HepG2 (cell line): ENCODE data around the gene NOS1AP. TPM values are rescaled to one million over a fixed set of nuclear protein-coding genes. Genes with fewer than 3 reads are reported as not detected.

Experiments
- ATAC-seq: fragments of 200-7000 bp; cut with Tn5 transposase; 3 replicates; pipeline ENCODE4 v1.9.1; 2020; ENCODE audit warnings: mild to moderate bottlenecking, moderate library complexity
- BruUV-seq: library from RNA; stranded (reverse); fragments of 400-500 nt; replicated peaks from 2 replicates; lab custom pipeline; 2021; lab: Mats Ljungman, UMichigan
- CTCF ChIA-PET: fragments of 300-600 bp; formaldehyde crosslinking; extraction: SDS; loops from one replicate; lab custom pipeline; 2021; ENCODE audit warnings: low total read pairs, inconsistent platforms, low intra/inter-chr PET ratio; lab: Yijun Ruan, JAX
- POLR2A ChIA-PET: fragments of 350-600 bp; sonication (Branson Sonifier 250); formaldehyde crosslinking; loops from one replicate; lab custom pipeline; 2020; ENCODE audit warnings: antibody characterized with exemption, inconsistent platforms; lab: Yijun Ruan, JAX
- DNase-seq: peaks from one replicate; pipeline ENCODE4 v3.0.0-alpha.2; 2015; ENCODE audit warnings: low spot score
- FAIRE-seq: peaks from 3 replicates; lab custom pipeline; 2011; peaks lifted over from hg19 to GRCh38; lab: Jason Lieb, UNC
- H2AFZ ChIP-seq: one replicate; pipeline ENCODE4 v1.6.1; 2011; ENCODE audit warnings: low read length, inconsistent platforms
- H3K27ac ChIP-seq: fragments of 300-600 bp; 3 replicates; pipeline ENCODE4 v1.8.0; 2011; ENCODE audit warnings: mixed run types, mild to moderate bottlenecking, mixed read lengths, low read length, inconsistent platforms; ENCODE audit not compliant: insufficient read depth; ENCODE audit errors: extremely low read length
- H3K27me3 ChIP-seq, 2 experiments: fragments of 200-600 bp in 1 of 2; 2 replicates in 1 of 2; 3 replicates in 1 of 2; pipeline versions ENCODE4 v1.6.0 to v1.8.0; 2011; ENCODE audit warnings: low read length in 2 of 2, mild to moderate bottlenecking in 2 of 2, moderate library complexity in 2 of 2, inconsistent platforms in 1 of 2; ENCODE audit not compliant: insufficient read depth in 2 of 2, control insufficient read depth in 1 of 2
- H3K36me3 ChIP-seq, 2 experiments: fragments of 200-600 bp in 1 of 2; replicated peaks in 1 of 2; 2 replicates in 1 of 2; 3 replicates in 1 of 2; pipeline versions ENCODE4 v1.5.1 to v1.8.0; 2011; ENCODE audit warnings: low read length in 2 of 2, inconsistent platforms in 1 of 2; ENCODE audit not compliant: insufficient read depth in 2 of 2, control insufficient read depth in 1 of 2
- H3K4me1 ChIP-seq: 2 replicates; pipeline ENCODE4 v1.5.1; 2012; ENCODE audit warnings: low read length, inconsistent platforms; ENCODE audit not compliant: insufficient read depth
- H3K4me2 ChIP-seq: 2 replicates; pipeline ENCODE4 v1.6.0; 2011; ENCODE audit warnings: low read depth, low read length, inconsistent platforms
- H3K4me3 ChIP-seq, 3 experiments: fragments of 200-600 bp in 1 of 3; sonication (generic), shearing (Covaris generic) in 1 of 3; replicated peaks in 1 of 3; 2 replicates each; pipeline ENCODE4 v1.5.1; 2011 to 2016; ENCODE audit warnings: low read length in 3 of 3, inconsistent platforms in 2 of 3, low read depth in 2 of 3, mild to moderate bottlenecking in 2 of 3, control low read depth in 1 of 3, mixed read lengths in 1 of 3; ENCODE audit not compliant: insufficient read depth in 1 of 3
- H3K79me2 ChIP-seq: one replicate; pipeline ENCODE4 v1.6.1; 2011; ENCODE audit warnings: low read length, inconsistent platforms; ENCODE audit not compliant: insufficient read depth
- H3K9ac ChIP-seq: 2 replicates; pipeline ENCODE4 v1.6.0; 2011; ENCODE audit warnings: mild to moderate bottlenecking, low read depth, low read length, inconsistent platforms; ENCODE audit not compliant: insufficient read depth
- H3K9me3 ChIP-seq: 2 replicates; pipeline ENCODE4 v1.5.1; 2012; ENCODE audit warnings: mild to moderate bottlenecking, low read length
- H4K20me1 ChIP-seq: 2 replicates; pipeline ENCODE4 v1.6.0; 2011; ENCODE audit warnings: inconsistent platforms, mild to moderate bottlenecking, low read length, moderate library complexity; ENCODE audit not compliant: insufficient read depth
- ARNT2 ChIP-seq: sonication (generic); formaldehyde crosslinking; IDR thresholded peaks from 2 replicates; pipeline ENCODE4 v1.8.0; 2022; ENCODE audit warnings: mild to moderate bottlenecking, low read depth, missing genetic modification reagents, moderate library complexity
- BCL6 ChIP-seq: IDR thresholded peaks from 2 replicates; pipeline ENCODE4 v1.6.1; 2016; ENCODE audit warnings: missing genetic modification reagents, missing compliant biosample characterization
- CBX5 ChIP-seq: sonication (generic); formaldehyde crosslinking; IDR thresholded peaks from 2 replicates; pipeline ENCODE4 v1.4.0; 2020; ENCODE audit warnings: missing genetic modification reagents, borderline replicate concordance
- CEBPG ChIP-seq: IDR thresholded peaks from 2 replicates; pipeline ENCODE4 v1.6.1; 2016
- FOXK1 ChIP-seq: sonication (generic); formaldehyde crosslinking; IDR thresholded peaks from 2 replicates; pipeline ENCODE4 v1.4.0; 2020; ENCODE audit warnings: low read depth, missing genetic modification reagents, borderline replicate concordance
- HNF4G ChIP-seq, 2 experiments: sonication (generic) in 1 of 2; formaldehyde crosslinking in 1 of 2; IDR thresholded peaks; 2 replicates each; pipeline versions ENCODE4 v1.4.0 to v1.6.1; 2011 to 2020; ENCODE audit warnings: borderline replicate concordance in 2 of 2, low read depth in 2 of 2, mild to moderate bottlenecking in 2 of 2, low read length in 1 of 2, missing genetic modification reagents in 1 of 2, moderate library complexity in 1 of 2
- HNRNPH1 ChIP-seq: fragments of 200-400 bp; formaldehyde crosslinking; optimal IDR thresholded peaks from 2 replicates; pipeline ENCODE3; 2017; ENCODE audit warnings: mild to moderate bottlenecking, low read depth, low read length
- HNRNPL ChIP-seq: fragments of 200-400 bp; formaldehyde crosslinking; IDR thresholded peaks from 2 replicates; pipeline ENCODE4 v1.6.1; 2017; ENCODE audit warnings: mild to moderate bottlenecking, low read depth, low read length
- HOXD1 ChIP-seq: sonication (generic); formaldehyde crosslinking; IDR thresholded peaks from 2 replicates; pipeline ENCODE4 v1.5.0; 2020; ENCODE audit warnings: missing genetic modification reagents
- KMT2A ChIP-seq: sonication (generic); formaldehyde crosslinking; IDR thresholded peaks from 2 replicates; pipeline ENCODE4 v1.4.0; 2020; ENCODE audit warnings: missing genetic modification reagents
- MAFK ChIP-seq, 2 experiments: IDR thresholded peaks in 1 of 2; conservative IDR thresholded peaks in 1 of 2; 2 replicates each; pipeline ENCODE4 v1.6.1; 2011; ENCODE audit warnings: improper control_type of control experiment in 2 of 2, low read length in 2 of 2
- REPIN1 ChIP-seq: sonication (generic); formaldehyde crosslinking; IDR thresholded peaks from 2 replicates; pipeline ENCODE4 v1.8.0; 2022; ENCODE audit warnings: missing genetic modification reagents, low read depth, mild to moderate bottlenecking, borderline replicate concordance
- RFXANK ChIP-seq: IDR thresholded peaks from 2 replicates; pipeline ENCODE4 v1.6.1; 2016
- SNAI1 ChIP-seq: sonication (generic); formaldehyde crosslinking; IDR thresholded peaks from 2 replicates; pipeline ENCODE4 v1.5.0; 2020; ENCODE audit warnings: mild to moderate bottlenecking, missing genetic modification reagents, borderline replicate concordance
- TARDBP ChIP-seq: sonication (generic); formaldehyde crosslinking; IDR thresholded peaks from 2 replicates; pipeline ENCODE4 v1.8.0; 2022; ENCODE audit warnings: mild to moderate bottlenecking, missing genetic modification reagents
- TEAD3 ChIP-seq: optimal IDR thresholded peaks from 2 replicates; pipeline ENCODE3; 2016; ENCODE audit warnings: borderline replicate concordance
- ZBTB38 ChIP-seq: sonication (generic); formaldehyde crosslinking; IDR thresholded peaks from 2 replicates; pipeline ENCODE4 v1.5.1; 2020; ENCODE audit warnings: mild to moderate bottlenecking, missing genetic modification reagents
- ZFP1 ChIP-seq: IDR thresholded peaks from 2 replicates; pipeline ENCODE4 v1.6.1; 2016
- ZKSCAN1 ChIP-seq: fragments of 150-350 bp; IDR thresholded peaks from 2 replicates; pipeline ENCODE4 v1.6.1; 2014; ENCODE audit warnings: low read length
- ZMYM4 ChIP-seq: sonication (generic); formaldehyde crosslinking; IDR thresholded peaks from 2 replicates; pipeline ENCODE4 v1.8.1; 2023; ENCODE audit warnings: mild to moderate bottlenecking, missing genetic modification reagents
- ZNF335 ChIP-seq: sonication (generic); formaldehyde crosslinking; IDR thresholded peaks from 2 replicates; pipeline ENCODE4 v1.4.0; 2020; ENCODE audit warnings: missing genetic modification reagents
- ZNF34 ChIP-seq: sonication (generic); formaldehyde crosslinking; IDR thresholded peaks from 2 replicates; pipeline ENCODE4 v1.4.0; 2020; ENCODE audit warnings: mild to moderate bottlenecking, missing genetic modification reagents, borderline replicate concordance
- ZNF605 ChIP-seq: sonication (generic); formaldehyde crosslinking; IDR thresholded peaks from 2 replicates; pipeline ENCODE4 v1.8.0; 2022; ENCODE audit warnings: mild to moderate bottlenecking, missing genetic modification reagents
- ZNF883 ChIP-seq: sonication (generic); formaldehyde crosslinking; IDR thresholded peaks from 2 replicates; pipeline ENCODE4 v1.5.1; 2020; ENCODE audit warnings: mild to moderate bottlenecking, missing genetic modification reagents; ENCODE audit errors: not compliant biosample characterization
- ZZZ3 ChIP-seq: sonication (generic); formaldehyde crosslinking; IDR thresholded peaks from 2 replicates; pipeline ENCODE4 v1.4.0; 2020; ENCODE audit warnings: missing genetic modification reagents, mild to moderate bottlenecking, borderline replicate concordance
- WGBS: methylation state at CpG from one replicate; pipeline ENCODE4 v1.1.6; 2017; ENCODE audit warnings: low lambda C conversion rate; 5-methylcytosine and 5-hydroxymethylcytosine counted together
- in situ Hi-C: cut with HindIII; loops from 2 replicates; pipeline ENCODE4 v1.10.0; 2017; ENCODE audit warnings: low pct_unique_long_range_greater_than_20kb; ENCODE audit not compliant: extremely low pct_ligation_motif_present
- intact Hi-C: fragments of 100-400 bp; cut with micrococcal nuclease; formaldehyde crosslinking; loops from one replicate; pipeline ENCODE4 v1.10.0; 2022; ENCODE audit not compliant: unreplicated experiment
- polyA plus RNA-seq, 8 experiments: library from polyadenylated mRNA; depleted of rRNA in 3 of 8; stranded (reverse) in 7 of 8; unstranded in 1 of 8; fragments of >200 nt; fragmentation: Illumina TruSeq in 4 of 8; extraction: Trizol in 4 of 8; gene quantifications; 2 replicates each; pipeline versions ENCODE4 v1.2.1 to v1.2.3, GENCODE V29; 2011 to 2016; ENCODE audit warnings: low read depth in 4 of 8, missing spikeins in 1 of 8, mixed read lengths in 1 of 8; ENCODE audit not compliant: insufficient read depth in 1 of 8
- total RNA-seq, 5 experiments: library from RNA; depleted of rRNA; stranded (reverse); fragments of >200 nt; fragmentation: Illumina TruSeq; extraction: Trizol; gene quantifications; 2 replicates each; pipeline ENCODE4 v1.2.3, GENCODE V29; 2016; ENCODE audit warnings: low read depth in 1 of 5
- TF ChIP-seq, protein P1 (sequence below): IDR thresholded peaks from 2 replicates; pipeline ENCODE4 v1.6.1; 2016; ENCODE audit warnings: missing genetic modification reagents, missing compliant biosample characterization

NOS1AP gene
- total and polyA plus RNA-seq, 2 of the 13 experiments (the other 11 are each of a cell fraction or from before 2014, with no cell fraction given) = 2.0 to 3.3 TPM

DNA sequence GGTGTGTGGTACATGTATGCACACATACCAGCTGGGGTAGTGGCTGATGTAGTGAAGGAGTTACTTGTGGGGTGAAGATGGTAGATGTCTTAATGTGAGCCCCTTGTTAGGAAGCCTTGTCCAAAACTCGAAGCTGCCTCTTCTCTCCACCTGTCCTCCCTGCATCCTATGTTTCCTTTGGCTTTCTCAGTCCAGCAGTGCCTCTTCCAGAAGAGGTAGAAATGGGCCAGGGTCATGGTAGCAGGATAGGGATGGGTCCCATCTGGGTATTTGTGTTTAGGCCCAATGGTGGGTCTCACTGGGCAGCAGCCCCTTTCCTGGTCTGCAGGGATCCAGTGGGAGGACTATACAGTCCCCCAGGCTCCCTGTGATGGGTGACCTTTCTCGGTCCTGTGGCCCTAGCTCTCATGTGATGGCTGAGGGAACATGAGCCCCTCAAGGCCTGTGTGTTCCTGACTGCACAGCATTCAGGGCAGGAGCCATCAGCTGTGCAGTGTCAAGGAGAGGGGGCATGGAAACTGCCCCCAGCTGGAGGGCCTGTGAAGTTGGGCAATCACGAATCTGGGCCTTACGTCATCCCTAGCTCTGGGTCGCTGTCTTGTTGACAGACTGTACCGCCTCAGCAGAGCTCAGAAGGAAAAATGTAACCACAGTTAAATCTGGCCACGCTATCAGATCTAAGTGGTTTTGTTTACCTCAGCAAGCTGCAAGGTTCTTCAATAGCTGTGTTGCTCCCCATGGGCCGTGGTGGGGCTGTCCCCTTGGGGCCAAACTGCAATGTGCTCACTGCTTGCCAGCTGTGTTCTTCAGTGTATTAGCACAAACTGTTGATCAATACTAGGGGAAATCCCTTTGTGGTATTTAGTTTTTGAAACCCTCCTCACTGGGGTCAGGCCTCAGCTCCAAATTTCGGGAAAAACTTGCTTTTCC lies 82.7 kb downstream of the NOS1AP start:
- BruUV-seq = no TSS peak
- POLR2A ChIA-PET = interaction anchor here (0.9 to 1.3 kb wide), 3 partner anchors 11 to 95 kb away, joined by 3 to 6 read pairs (median 4); no protein-coding TSS in a partner anchor
- FAIRE-seq (peak; percentile 75), ATAC-seq (peak; percentile 90), DNase-seq (peak; percentile 77)
- in situ Hi-C loops (no loop called here), intact Hi-C loops (no loop called here)
- Histone ChIP-seq H2AFZ (no peak overlapping the region), H3K4me2 (peak overlapping the region; percentile 65), H3K4me3 (peak overlapping the region in 2 of 3 experiments; percentile 2 to 24; a peak in 1 of 6 replicates), H4K20me1 (no peaks in the 10 kb centered on the region), H3K79me2 (peaks cover 39% of the 10 kb centered on the region), H3K27ac (peak overlapping the region; percentile 45), H3K27me3 (no peaks in the 10 kb centered on the region), H3K9me3 (no peaks in the 10 kb centered on the region), H3K4me1 (peaks cover 56% of the 10 kb centered on the region), H3K9ac (no peak overlapping the region), H3K36me3 (peaks cover 1 to 12% of the 10 kb centered on the region in 2 experiments; a peak in 1 of 5 replicates)
- WGBS = 7% methylated on average over 5 of the region's 9 CpGs
- CTCF ChIA-PET = no interaction called here
- TF ChIP-seq FOXK1 (CRISPR knock-in tag) (peak; percentile 93), ARNT2 (peak; percentile 48; the same call in 1 of the 2 replicates), HNF4G (IDR thresholded peaks at IDR 0.05; ENCODE audit: borderline replicate concordance, low read depth, low read length) (peak; percentile 12; the same call in 1 of the 2 replicates), HNF4G (CRISPR knock-in tag; IDR thresholded peaks at IDR 0.05; ENCODE audit: borderline replicate concordance, low read depth) (peak; percentile 72; the same call in 1 of the 2 replicates), RFXANK (CRISPR knock-in tag) (no peak), HNRNPH1 (no peak), REPIN1 (peak; percentile 51; the same call in 1 of the 2 replicates), MAFK (conservative IDR thresholded peaks at IDR 0.05 in 1 of 2, IDR thresholded peaks at IDR 0.05 in 1 of 2; ENCODE audit: low read length in 2 of 2) (peak; percentile 8 to 36; a peak in 3 of 4 replicates), SNAI1 (CRISPR knock-in tag) (no peak), ZNF605 (CRISPR knock-in tag) (peak; percentile 78; the same call in 1 of the 2 replicates), KMT2A (CRISPR knock-in tag) (peak; percentile 73; the same call in 1 of the 2 replicates), ZZZ3 (CRISPR knock-in tag) (no peak), HNRNPL (no peak), ZBTB38 (CRISPR knock-in tag) (peak; percentile 41; the same call in 1 of the 2 replicates), CBX5 (CRISPR knock-in tag) (peak; percentile 87; the same call in 1 of the 2 replicates), ZMYM4 (peak; percentile 81), TEAD3 (CRISPR knock-in tag) (no peak), ZKSCAN1 (no peak), BCL6 (peak; percentile 68), HOXD1 (CRISPR knock-in tag) (peak; percentile 78), CEBPG (CRISPR knock-in tag) (peak; percentile 99), ZNF883 (CRISPR knock-in tag) (peak; percentile 44), ZNF34 (peak; percentile 70; the same call in 1 of the 2 replicates), TARDBP (CRISPR knock-in tag) (peak; percentile 71), ZFP1 (CRISPR knock-in tag) (peak; percentile 79; the same call in 1 of the 2 replicates), ZNF335 (0 out of 2 replicates have a peak, but pooled peaks have one; percentile 54)
- TF ChIP-seq, protein P1, sequence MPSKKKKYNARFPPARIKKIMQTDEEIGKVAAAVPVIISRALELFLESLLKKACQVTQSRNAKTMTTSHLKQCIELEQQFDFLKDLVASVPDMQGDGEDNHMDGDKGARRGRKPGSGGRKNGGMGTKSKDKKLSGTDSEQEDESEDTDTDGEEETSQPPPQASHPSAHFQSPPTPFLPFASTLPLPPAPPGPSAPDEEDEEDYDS (CRISPR knock-in tag) = peak; percentile 40; the same call in 1 of the 2 replicates
